HG03066 (cell line): ENCODE results near the gene FBXW2.

Experiments
- ATAC-seq: cut with Tn5 transposase; IDR thresholded peaks from one replicate; pipeline ENCODE4 v1.9.1; 2021; ENCODE audit warnings: low read depth; ENCODE audit not compliant: unreplicated experiment

FBXW2 gene

DNA sequence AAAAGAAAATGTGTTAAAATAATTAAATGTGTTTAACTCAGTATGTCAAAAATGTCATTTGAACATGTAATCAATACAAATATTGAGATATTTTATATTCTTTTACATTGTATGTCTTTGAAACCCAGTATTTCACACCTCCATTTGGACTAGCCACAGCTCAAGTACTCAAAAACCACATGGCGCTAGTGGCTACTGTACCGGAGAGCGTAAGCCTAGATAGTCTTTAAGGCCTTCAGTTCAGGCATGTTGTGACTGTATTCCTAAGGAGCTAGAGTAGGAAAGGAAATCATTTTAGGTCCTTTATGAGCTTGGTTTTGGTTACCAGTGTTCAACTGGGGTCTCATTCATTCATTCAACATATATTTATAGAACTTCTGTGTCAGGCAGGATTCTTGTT lies 12.8 kb downstream of the FBXW2 start:
- no peak for ATAC-seq

DNA sequence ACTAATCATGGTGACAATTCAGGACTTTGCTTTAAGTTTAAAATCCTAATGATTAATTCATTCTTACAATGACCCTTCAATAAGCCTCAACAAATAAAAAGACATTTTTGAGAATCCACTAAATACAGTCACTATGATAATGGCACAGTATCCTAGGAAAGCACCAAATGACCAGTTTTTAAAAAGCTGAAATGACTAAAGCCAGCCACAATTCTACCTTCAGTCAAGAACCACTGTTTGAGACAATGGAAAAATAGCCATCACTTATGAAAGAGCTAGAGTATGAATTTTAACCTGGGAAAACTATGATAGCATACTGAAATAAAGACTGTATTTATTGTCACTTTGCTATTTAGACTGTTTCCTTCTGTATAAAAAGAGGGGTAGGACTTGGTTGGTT lies 14.0 kb downstream of the FBXW2 start:
- ATAC-seq, result no peak

DNA sequence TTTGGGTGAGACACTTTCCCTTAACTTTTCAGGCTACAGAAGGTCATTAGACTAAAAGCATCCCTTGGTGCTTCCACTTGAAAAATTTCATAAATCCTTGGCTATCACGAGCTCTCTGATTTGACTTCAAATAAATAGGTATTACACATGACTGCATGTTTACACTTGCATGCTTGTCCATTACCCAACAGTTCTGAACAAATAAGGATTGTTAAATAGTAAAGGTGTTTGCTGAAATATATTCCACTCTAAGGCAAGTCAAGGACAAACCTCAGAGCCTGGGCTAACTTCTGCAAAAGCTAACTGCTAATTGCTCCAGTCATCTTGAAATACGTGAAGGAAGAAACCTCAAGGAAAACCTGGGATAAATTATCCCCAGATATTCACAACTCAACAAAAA lies 14.5 kb downstream of the FBXW2 start:
- ATAC-seq, result no peak

DNA sequence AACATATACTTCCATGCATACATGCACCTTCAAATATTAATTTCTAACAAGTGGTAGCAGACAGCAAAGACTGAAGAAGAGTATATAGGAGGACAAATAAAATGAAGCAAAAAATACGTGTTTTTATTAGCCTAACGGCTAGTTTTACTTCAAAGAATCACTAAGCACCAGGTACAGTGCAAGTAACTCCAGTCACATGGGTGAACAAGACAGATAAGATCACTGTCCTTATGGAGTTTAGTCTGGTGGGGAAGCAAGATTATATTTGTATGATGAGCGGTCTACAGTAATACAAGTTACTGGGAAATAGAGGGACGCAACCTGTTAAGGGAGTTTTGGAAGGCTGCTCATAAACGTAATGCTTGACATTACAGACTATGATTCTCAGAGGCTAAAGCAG lies 16.0 kb downstream of the FBXW2 start:
- ATAC-seq, result no peak

DNA sequence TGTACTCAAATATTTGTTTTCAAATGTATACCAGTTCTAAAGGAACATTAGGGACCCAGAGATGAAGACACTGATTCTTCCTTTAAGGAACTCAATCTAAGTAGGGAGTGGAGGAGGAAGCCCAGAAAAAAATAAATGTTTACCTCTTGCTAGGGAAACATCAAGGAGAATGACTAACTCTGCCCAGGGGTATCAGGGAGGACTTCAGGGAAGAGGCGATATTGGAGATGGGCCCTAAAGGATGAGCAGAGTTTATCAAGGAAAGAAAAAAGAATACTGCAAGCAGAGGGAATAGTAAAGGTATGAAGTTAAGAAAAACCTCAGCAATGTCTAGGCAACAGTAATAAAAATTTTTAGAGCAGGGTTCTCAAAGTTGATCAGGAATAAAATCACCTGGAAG lies 16.4 kb downstream of the FBXW2 start:
- ATAC-seq, result no peak

DNA sequence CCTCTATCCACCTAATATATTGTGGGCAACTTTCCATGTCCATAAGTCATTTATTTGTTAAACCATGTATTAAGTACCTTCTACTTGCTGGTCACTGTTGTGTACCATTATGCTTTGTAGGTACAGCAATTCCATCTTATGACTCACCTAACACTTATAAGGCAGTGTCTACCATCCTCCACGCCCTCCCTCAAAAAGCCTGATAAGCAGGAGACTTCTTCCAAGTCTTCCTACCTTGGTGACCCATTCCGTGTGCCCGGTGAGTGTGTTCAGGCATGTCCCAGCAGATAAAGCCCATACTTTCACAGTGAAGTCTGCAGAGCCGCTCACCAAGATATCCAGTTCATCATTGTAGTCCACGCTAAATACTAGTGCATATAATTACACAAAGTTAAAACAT lies 17.4 kb downstream of the FBXW2 start:
- ATAC-seq, result no peak

DNA sequence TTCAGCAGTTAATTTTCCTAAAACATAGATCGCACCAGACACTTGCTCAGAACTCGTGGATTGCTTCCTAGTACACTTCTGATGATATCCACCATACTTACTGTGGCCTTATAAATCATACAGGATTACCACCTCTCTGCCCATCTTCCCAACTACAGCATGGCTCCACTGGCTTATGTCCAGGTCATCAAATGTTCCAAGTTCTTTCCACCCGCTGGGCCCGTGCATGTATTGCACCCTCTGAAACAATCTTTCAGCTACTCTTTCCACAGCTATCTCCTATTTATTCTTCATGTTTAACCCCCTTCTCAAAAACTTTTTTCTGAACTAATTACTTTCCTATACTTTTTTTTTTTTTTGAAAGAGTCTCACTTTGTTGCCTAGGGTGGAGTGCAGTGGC lies 18.5 kb downstream of the FBXW2 start:
- no peak for ATAC-seq

DNA sequence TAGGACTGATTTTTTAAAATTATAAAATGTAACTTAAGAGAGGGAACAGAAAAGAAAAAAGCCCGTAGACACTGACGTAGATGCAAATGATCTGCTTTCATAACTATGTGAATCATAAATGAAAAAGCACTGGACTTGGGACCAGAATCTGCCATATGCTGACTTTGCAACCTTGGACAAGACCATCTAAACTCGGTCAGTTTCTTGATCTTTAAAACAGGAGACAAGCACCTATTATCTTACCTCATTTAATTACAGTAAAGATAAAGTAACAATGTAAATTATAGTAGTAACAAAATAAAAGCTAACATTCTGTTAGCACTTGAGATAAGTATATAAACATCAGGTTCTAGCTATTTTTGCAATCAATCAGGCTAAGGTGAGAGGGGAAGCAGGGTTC lies 20.0 kb downstream of the FBXW2 start:
- ATAC-seq, result no peak

DNA sequence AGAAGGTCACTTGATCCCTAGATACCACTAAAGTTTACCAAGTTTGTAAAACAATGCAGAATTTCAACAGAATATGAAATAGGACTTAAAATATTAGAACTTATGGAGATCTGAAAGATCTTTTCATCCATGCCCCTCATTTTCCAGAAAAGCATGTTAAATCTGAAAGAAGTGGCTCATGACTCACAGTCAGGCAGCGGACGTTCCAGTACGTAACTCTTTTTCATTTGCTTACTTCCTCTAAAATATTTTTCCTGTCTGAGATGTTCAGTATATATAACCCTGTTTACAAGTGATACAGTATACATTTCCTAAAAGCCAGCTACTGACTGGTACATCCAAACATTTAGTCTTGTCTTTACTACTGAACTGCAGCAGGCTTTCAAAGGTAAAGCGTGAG lies 22.3 kb downstream of the FBXW2 start:
- no peak for ATAC-seq

DNA sequence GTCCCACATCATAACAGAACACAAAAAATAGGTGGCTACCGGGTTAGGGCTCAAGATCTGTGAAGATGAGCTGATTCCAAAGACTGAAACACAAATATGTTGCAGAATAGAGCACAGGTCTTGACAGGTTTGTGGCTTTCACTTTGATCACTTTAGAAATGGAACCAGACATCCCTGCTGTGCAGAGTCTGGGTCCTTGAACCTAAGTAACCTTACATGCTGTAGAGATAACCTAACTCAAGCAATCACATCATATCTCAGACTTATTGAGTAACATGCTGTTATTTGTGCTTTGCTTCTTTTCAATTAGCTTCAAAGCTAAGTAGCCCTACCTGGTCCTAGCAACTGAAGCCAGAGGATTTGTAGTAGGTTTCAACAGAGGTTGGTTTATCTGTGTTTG lies 24.3 kb downstream of the FBXW2 start:
- no peak for ATAC-seq

DNA sequence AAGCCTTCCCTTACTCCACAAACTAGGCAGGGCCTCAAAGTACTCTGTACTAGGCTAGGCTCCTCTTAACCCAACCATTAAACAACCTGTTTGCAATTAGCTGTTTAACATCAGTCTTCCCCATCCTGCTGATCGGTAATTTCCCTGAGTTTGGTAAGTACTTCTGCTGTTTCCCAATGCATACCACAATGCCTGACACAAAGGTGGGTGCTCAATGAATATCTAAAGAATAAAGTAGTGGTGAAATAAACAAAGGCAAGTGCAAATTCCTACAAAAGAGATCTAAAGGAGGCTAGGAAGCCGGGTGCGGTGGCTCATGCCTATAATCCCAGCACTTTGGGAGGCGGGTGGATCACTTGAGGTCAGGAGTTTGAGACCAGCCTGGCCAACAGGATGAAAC lies 25.0 kb downstream of the FBXW2 start:
- no peak for ATAC-seq

DNA sequence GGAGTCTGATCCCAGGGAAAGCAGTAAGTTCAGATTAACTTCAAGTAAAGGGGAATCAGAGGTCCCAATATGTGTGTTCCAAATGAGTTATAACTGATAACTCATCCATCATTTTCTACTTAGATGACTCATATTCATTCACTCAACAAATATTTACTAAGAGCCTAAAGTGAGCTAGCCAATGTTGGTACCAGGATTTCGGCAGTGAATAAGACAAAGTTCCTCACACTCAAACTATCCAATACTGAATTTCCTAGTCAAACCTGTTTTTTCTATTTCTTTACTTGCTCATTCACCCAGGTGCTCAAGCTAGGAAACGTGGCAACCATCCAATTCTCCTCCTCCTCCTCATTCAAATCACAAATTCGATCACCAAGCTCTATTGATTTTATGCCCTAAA lies 25.8 kb downstream of the FBXW2 start:
- no peak for ATAC-seq

DNA sequence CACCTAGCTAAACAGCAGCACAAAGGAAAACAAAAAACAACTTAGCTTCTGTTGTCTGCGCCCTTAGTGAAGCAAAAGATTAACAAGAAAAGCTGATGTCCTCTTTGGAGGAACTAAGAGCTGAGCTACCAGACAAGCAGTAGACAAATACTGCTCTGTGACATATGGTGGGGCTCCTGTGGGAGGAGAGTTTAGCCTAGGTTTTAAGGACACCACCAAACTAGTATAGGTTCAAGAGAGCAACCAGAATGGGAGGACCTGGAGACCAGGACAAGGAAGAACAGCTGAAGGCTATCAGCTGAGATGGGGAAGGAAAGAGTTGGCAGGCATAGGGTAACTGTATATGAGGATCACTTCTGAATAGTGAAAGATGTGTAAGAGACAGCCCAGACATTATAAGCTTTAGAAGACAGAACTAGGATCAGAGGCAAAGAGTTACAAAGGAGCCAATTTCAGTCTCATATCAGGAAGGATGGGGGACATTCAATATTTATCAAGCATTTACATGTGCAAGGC lies 27.2 kb downstream of the FBXW2 start:
- ATAC-seq, result no peak

DNA sequence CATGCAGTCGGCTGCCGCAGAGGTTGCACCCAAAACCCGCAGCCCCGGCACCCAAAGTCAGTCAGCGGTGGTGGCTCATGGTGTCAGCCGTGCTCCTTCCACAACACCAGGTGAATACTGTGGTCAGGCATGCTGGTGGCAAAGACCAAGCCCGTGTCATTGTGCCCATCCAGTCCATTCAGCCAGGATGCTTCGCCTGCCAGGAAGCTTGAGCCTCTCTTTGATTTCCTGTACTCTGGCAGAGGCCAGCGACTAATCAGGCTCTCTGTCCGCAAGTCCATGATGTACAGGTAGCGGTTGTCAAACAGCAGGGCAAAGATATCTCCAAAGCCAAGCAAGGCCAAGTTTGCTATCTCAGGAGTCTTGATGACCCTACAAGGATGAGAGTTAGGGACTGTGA lies 28.7 kb downstream of the FBXW2 start:
- no peak for ATAC-seq

DNA sequence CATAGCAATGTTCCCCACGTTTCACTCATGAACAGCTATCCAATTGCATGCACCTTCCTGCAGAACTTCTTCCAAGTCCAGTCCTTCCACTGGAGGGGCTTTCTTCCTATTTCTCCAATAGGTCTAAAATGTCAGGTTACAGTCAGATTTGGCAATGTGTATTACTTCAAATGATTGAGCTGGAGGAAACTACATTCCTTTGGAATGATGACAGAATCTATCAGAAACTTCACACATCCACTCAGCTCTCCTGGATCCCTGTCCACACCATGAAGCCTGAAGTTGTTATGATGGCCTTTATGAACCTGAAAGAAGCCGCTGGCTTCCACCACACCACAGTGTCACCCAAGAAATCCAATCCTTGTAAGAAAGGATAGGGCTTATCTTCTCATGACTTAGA lies 32.2 kb downstream of the FBXW2 start:
- ATAC-seq, result no peak

DNA sequence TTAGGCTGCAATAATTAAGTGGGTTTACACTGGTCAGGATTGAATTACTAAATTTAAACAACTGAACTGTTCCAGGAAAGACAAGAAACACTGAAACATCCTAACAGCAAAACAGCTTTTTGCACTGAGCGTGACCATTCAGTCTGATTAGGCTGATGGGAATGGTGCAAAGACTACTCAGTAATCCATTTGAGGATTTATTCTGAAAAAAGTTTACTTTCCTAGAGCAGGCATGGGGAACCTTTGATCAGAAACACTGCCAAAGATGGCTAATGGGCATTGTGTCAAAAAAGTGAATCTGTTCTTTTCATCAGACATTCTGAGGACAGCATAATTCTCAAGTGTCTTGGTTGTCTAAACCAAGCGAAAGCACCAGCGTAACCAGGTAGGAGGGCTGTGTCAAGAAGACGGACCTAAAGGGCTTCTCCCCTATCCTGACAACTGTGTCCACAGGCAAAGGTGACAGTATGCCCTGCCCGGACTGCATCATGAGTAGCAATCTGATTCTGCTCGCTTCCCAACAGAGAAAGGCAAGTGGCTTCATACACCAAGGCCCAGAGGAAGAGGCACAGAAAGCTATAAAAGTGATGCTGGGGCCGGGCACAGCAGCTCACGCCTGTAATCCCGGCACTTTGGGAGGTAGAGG lies 33.3 kb downstream of the FBXW2 start:
- ATAC-seq, result no peak

DNA sequence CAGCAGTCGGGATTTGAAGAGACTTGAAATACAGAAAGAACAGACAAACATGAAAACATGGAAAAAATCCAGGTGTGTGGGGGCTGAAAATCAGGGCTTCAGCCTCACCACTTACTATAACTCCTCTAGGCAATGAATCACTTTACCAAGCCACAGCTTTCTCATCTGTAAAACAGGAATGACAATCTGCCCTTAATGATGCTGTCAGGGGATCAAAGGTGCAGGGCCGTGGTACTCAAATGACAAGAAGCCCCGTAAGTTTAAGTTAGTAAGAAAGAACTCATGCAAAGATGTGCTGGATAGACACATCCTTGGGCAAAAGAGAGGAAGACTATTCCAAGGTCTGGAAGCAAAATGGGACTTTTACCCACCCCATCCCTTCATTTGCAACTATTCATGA lies 34.7 kb downstream of the FBXW2 start:
- no peak for ATAC-seq

DNA sequence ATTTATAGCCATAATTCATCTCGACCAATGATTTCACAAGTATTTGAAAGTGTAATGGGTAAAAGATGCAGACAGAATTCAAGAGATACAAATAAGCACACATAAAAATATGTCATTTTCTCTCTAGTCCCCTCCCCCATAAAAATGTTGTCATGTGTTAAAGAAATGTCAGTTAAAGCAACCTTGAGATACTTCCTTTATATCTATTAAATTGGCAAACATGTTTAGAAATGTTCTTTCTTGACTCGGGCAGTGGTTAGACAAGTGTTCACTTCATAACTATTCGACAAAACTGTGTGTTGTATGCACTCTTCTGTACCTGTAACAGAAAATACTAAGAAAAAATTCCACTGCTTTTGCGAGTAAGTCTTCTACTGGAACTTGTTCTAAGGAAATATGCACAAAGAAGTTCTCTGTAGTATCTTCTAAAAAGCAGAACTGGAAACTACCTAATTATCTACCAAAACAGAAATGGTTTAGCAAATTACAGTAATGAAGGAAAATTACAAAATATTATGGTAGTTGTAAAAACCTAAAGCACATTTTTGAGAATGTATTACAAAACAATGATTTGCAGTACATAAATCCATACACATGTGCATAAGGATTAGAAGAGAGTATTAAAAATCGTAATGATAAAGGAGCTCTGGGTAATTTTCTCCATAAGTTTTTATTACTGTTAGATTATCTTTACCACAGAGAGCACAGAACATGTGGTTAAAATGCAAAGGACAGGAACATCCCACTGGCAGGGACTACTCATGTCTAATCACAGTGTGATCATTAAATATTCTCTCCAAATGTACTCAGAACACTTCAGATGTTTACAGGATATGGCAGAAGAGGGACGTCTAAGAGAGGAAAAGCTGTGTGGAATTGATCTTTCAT lies 35.9 kb downstream of the FBXW2 start:
- ATAC-seq, result no peak

DNA sequence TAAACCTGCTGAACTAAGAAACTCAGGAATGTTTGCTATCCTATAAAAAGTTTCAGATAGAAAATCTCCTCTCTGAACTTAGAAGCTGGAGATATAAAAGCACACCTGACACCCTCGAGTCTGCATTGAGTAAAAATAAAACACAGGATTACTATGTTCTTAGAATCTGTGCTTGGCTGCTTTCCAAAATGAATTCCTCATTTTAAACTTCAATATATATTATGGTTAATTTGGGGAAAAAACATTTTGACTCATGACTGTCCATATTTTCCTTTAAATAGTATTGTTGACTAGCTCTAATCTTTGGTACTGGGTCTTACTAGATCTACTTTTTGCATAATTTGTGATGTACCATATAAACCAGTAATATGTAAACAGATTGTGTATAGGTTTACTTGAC lies 36.7 kb downstream of the FBXW2 start:
- no peak for ATAC-seq

DNA sequence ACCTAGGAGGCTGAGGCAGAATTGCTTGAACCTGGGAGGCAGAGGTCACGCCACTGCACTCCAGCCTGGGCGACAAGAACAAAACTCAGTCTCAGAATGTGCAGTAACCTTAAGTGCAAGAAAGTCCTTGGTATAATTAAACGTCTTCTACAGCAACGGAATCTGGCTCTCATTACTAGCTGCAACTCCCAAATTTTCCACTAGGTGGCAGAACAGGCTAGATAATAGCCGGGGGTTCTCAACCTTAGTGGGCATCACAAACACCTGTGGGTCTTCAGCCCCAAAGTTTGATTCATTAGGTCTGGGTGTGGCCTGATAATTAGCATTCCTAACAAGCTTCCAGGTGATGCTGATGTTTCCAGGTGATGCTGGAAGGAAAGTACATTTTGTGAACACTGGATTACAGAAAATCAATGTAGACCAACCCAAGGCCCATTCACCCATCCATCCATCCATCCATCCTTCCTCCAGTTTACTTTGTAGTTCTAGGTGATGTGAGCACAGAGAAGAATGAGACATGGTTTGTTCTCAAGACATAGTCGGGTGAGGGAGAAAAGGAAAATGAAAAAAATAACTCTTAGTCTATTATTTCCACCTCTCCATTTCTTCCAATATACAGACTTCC lies 37.3 kb downstream of the FBXW2 start:
- no peak for ATAC-seq

DNA sequence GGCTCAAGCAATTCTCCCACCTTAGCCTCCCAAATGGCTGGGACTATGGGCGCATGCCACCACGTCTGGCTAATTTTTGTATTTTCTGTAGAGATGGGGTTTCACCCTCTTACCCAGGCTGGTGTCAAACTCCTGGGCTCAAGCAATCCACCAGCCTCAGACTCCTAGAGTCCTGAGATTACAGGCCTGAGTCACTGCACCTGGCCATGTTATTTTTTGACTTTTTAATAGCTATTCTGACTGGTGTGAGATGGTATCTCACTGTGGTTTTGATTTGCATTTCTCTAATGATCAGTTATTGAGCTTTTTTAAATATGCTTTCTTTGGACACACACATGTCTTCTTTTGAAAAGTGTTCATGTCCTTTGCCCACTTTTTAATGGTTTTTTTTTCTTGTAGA lies 38.2 kb downstream of the FBXW2 start:
- ATAC-seq, result no peak

DNA sequence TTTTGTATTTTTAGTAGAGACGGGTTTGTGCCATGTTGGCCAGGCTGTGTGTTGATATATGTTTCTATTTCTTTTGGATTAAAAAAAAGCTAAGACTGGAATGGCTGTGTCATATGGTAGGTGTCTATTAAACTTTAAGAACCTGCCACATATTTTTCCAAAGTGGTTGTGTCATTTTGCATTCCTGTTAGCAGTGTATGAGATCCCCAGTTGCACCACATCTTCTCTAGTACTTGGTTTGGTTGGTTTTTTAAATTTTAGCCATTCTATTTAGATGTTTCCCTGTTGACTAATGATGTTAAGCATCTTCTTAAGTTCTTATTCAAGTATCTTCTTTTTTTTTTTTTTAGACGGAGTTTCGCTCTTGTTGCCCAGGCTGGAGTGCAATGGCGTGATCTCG lies 42.8 kb downstream of the FBXW2 start:
- ATAC-seq, result no peak
